ENCODE results near the gene PALS2. TPM values are rescaled to one million over a fixed set of nuclear protein-coding genes. Genes with fewer than 3 reads are reported as not detected.

PALS2 gene
- total RNA-seq, 2 experiments from 2014 or later = 21.0 to 22.9 TPM

DNA sequence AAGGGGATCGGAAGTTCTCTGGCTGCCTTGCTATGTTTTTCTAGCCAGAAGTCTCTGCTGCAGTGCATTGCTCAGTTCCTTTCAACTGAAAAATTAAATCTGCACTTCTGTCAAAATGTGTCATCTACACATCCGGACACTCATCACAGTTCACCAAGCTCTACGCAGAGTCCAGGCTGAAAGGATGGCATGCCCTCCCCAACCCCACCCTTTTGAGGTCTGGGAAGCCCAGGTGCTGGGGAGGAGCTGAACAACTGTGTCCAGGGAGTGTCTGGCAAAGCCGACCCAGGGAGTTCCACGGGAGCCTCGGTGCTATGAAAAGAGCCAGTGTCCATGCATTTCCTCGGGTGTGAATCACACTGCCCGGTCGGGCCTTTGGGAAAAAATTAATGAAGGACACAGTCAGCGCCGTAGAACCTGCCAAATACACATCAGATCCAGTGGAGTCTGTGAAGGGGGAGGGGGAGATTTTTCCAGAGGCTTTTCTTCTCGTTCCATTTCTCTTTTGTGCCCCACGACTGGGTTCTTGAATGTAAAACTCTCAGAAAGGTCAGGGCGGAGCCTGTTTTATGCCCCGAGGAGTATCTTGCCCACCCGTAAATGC is 757 bp upstream of the PALS2 start:
- Mint-ChIP-seq H3K36me3 (no peaks in the 10 kb centered on the region), H3K27me3 (peaks cover 3% of the 10 kb centered on the region), H3K27ac (peak overlapping the region; percentile 56), H3K4me3 (peak overlapping the region; percentile 78), H3K4me1 (ENCODE audit: low read depth) (peaks cover 28% of the 10 kb centered on the region), H3K9me3 (no peaks in the 10 kb centered on the region)
- DNase-seq = peak; percentile 60
- ChIA-PET CTCF (no interaction called here), POLR2A (interaction anchor here (1.1 kb wide), 1 partner anchor 553 kb away, joined by 3 read pairs; the partner anchor contains the start of gene CYCS)
- intact Hi-C loops (cut with micrococcal nuclease) = loop anchor here (1.0 to 10.0 kb wide), 9 partner anchors 11 to 975 kb away; partner anchors contain the start of genes CCDC126, CYCS and FAM221A

DNA sequence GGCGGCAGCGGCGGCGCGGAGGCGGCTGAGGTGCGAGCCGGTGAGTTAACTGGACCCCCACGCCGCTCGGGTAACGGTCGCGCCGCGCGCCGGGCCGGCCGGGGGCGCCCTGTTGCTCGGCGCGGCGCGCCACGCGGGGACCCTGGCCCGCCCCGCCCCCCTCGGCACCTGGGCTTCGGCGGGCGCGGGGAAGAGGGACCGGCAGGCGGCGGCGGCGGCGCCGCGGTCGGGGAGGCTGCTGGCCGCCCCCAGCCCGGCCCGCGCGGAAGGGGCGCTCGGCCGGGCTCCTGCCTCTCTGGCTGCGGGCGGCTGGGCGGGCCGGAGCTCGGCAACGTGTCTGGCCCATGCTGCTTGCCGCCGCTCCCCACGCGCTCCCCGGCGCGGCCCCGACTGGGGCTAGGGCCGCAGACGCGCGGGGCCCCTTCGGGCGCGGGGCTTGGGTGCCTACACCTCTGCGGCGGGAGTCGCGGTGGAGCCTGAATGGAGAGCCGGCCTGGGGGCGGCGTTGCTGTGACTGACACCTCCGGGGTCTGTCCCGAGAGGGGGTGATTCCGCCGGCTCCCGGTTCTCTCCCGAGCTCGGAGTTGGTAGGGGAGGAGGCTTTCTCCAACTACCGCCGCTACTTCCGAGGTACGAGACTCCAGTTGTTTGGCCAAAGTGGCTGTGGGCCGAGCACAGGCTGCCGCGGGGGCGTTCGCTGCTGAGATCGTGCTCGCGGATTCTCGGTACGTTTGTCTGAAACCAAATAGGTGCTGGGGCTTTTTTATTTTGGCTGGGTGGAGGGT is 494 bp downstream of the PALS2 start:
- Mint-ChIP-seq H3K36me3 (no peaks in the 10 kb centered on the region), H3K9me3 (no peaks in the 10 kb centered on the region), H3K4me1 (ENCODE audit: low read depth) (peaks cover 28% of the 10 kb centered on the region), H3K4me3 (peak overlapping the region; percentile 83), H3K27ac (peak overlapping the region; percentile 70), H3K27me3 (peaks cover 3% of the 10 kb centered on the region)
- intact Hi-C loops (cut with micrococcal nuclease) = loop anchor here (2.0 to 10.0 kb wide), 8 partner anchors 171 to 976 kb away; partner anchors contain the start of genes CCDC126, CYCS and FAM221A
- peak; percentile 52 for DNase-seq
- ChIA-PET POLR2A (interaction anchor here (1.1 kb wide), 1 partner anchor 551 kb away, joined by 3 read pairs; the partner anchor contains the start of gene CYCS), CTCF (interaction anchor here (0.5 to 5.5 kb wide), 6 partner anchors 9 to 1238 kb away, joined by 3 to 69 read pairs (median 3); no protein-coding TSS in a partner anchor)

DNA sequence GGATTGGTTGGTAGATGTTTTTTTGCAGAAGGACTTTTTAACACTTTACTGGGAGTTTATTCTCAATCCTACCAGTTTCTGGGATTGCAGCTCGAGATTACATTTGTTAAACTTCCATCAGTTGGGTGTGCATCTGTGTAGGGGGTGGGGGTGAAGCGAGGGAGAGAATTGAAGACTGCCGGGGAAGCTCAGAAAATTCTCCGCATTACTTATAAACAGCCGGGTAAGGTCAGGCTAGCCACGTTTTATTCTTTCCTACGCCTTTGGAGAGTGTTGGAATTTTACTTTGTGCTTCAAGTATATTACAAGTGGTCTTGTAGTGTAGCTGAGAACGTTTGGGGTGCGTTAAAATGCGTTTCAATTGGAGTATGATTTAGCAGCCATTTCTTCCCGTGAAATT is 1.1 kb downstream of the PALS2 start:
- CTCF ChIA-PET = interaction anchor here (0.5 to 5.5 kb wide), 6 partner anchors 9 to 1238 kb away, joined by 3 to 69 read pairs (median 3); no protein-coding TSS in a partner anchor
- H3K9me3 Mint-ChIP-seq = no peaks in the 10 kb centered on the region
- H3K4me3 Mint-ChIP-seq = peak overlapping the region; percentile 83
- no peaks in the 10 kb centered on the region for H3K36me3 Mint-ChIP-seq
- POLR2A ChIA-PET = no interaction called here
- peaks cover 29% of the 10 kb centered on the region for H3K4me1 Mint-ChIP-seq (ENCODE audit: low read depth)
- peak overlapping the region; percentile 70 for H3K27ac Mint-ChIP-seq
- peaks cover 3% of the 10 kb centered on the region for H3K27me3 Mint-ChIP-seq
- no peak for DNase-seq
- intact Hi-C loops (cut with micrococcal nuclease) = loop anchor here (5.0 to 10.0 kb wide), 5 partner anchors 172 to 977 kb away; partner anchors contain the start of genes CCDC126 and FAM221A

GRCh38 chr7:24574950-24575349 is 1.7 kb downstream of the PALS2 start:
- H3K27me3 Mint-ChIP-seq = peaks cover 3% of the 10 kb centered on the region
- DNase-seq = no peak
- H3K4me1 Mint-ChIP-seq (ENCODE audit: low read depth) = peaks cover 33% of the 10 kb centered on the region
- no peaks in the 10 kb centered on the region for H3K9me3 Mint-ChIP-seq
- no peaks in the 10 kb centered on the region for H3K36me3 Mint-ChIP-seq
- intact Hi-C loops (cut with micrococcal nuclease) = loop anchor here (5.0 to 10.0 kb wide), 5 partner anchors 173 to 978 kb away; partner anchors contain the start of genes CCDC126 and FAM221A
- ChIA-PET POLR2A (no interaction called here), CTCF (interaction anchor here (0.7 to 5.5 kb wide), 6 partner anchors 10 to 1298 kb away, joined by 3 to 69 read pairs (median 3); no protein-coding TSS in a partner anchor)
- H3K4me3 Mint-ChIP-seq = peak overlapping the region; percentile 83
- H3K27ac Mint-ChIP-seq = no peak overlapping the region

- H3K9me3 Mint-ChIP-seq = no peaks in the 10 kb centered on the region
- DNase-seq = no peak
- no peak overlapping the region for H3K27ac Mint-ChIP-seq
- no peak overlapping the region for H3K4me3 Mint-ChIP-seq
- no peaks in the 10 kb centered on the region for H3K36me3 Mint-ChIP-seq
- ChIA-PET CTCF (interaction anchor here (0.6 to 5.5 kb wide), 11 partner anchors 9 to 516 kb away, joined by 3 to 69 read pairs (median 3); no protein-coding TSS in a partner anchor), POLR2A (no interaction called here)
- intact Hi-C loops (cut with micrococcal nuclease) = loop anchor here (1.0 to 10.0 kb wide), 6 partner anchors 89 to 892 kb away; partner anchors contain the start of gene FAM221A
- H3K27me3 Mint-ChIP-seq = peaks cover under 1% of the 10 kb centered on the region
- peaks cover 34% of the 10 kb centered on the region for H3K4me1 Mint-ChIP-seq (ENCODE audit: low read depth)
Observed at GRCh38 chr7:24576171-24577025, 3.1 kb downstream of the PALS2 start.

GRCh38 chr7:24578052-24578451 is 4.8 kb downstream of the PALS2 start:
- DNase-seq = no peak
- no peaks in the 10 kb centered on the region for H3K9me3 Mint-ChIP-seq
- H3K36me3 Mint-ChIP-seq = no peaks in the 10 kb centered on the region
- no peak overlapping the region for H3K27ac Mint-ChIP-seq
- H3K4me3 Mint-ChIP-seq = no peak overlapping the region
- H3K27me3 Mint-ChIP-seq = no peaks in the 10 kb centered on the region
- peaks cover 24% of the 10 kb centered on the region for H3K4me1 Mint-ChIP-seq (ENCODE audit: low read depth)
- CTCF ChIA-PET = interaction anchor here (0.6 to 5.5 kb wide), 2 partner anchors 89 to 1595 kb away, joined by 3 to 69 read pairs; no protein-coding TSS in a partner anchor
- POLR2A ChIA-PET = interaction anchor here (0.5 kb wide), 1 partner anchor 9 kb away, joined by 3 read pairs; no protein-coding TSS in a partner anchor
- intact Hi-C loops (cut with micrococcal nuclease) = loop anchor here (10.0 kb wide), 3 partner anchors 247 to 893 kb away; partner anchors contain the start of gene FAM221A

- intact Hi-C loops (cut with micrococcal nuclease) = no loop called here
- no peaks in the 10 kb centered on the region for H3K36me3 Mint-ChIP-seq
- DNase-seq = no peak
- POLR2A ChIA-PET = no interaction called here
- H3K4me1 Mint-ChIP-seq (ENCODE audit: low read depth) = peaks cover 14% of the 10 kb centered on the region
- H3K9me3 Mint-ChIP-seq = no peaks in the 10 kb centered on the region
- no peaks in the 10 kb centered on the region for H3K27me3 Mint-ChIP-seq
- H3K4me3 Mint-ChIP-seq = no peak overlapping the region
- H3K27ac Mint-ChIP-seq = no peak overlapping the region
- CTCF ChIA-PET = interaction anchor here (0.6 to 2.4 kb wide), 2 partner anchors 86 to 178 kb away, joined by 3 to 6 read pairs; no protein-coding TSS in a partner anchor
Observed at GRCh38 chr7:24580283-24580946, 7.2 kb downstream of the PALS2 start.

GRCh38 chr7:24582166-24582565 is 8.9 kb downstream of the PALS2 start:
- Mint-ChIP-seq H3K9me3 (no peaks in the 10 kb centered on the region), H3K36me3 (no peaks in the 10 kb centered on the region), H3K27me3 (no peaks in the 10 kb centered on the region), H3K4me1 (ENCODE audit: low read depth) (peaks cover 6% of the 10 kb centered on the region), H3K27ac (no peak overlapping the region), H3K4me3 (no peak overlapping the region)
- ChIA-PET POLR2A (no interaction called here), CTCF (interaction anchor here (1.0 kb wide), 1 partner anchor 545 kb away, joined by 3 read pairs; no protein-coding TSS in a partner anchor)
- DNase-seq = no peak
- intact Hi-C loops (cut with micrococcal nuclease) = no loop called here

- ChIA-PET CTCF (interaction anchor here (1.0 kb wide), 2 partner anchors 11 to 12 kb away, joined by 3 to 4 read pairs; no protein-coding TSS in a partner anchor), POLR2A (no interaction called here)
- DNase-seq = peak; percentile 48
- no peak overlapping the region for H3K4me3 Mint-ChIP-seq
- peaks cover 11% of the 10 kb centered on the region for H3K4me1 Mint-ChIP-seq (ENCODE audit: low read depth)
- H3K27me3 Mint-ChIP-seq = no peaks in the 10 kb centered on the region
- no peaks in the 10 kb centered on the region for H3K36me3 Mint-ChIP-seq
- no peak overlapping the region for H3K27ac Mint-ChIP-seq
- H3K9me3 Mint-ChIP-seq = no peaks in the 10 kb centered on the region
- intact Hi-C loops (cut with micrococcal nuclease) = loop anchor here (2.0 to 5.0 kb wide), 2 partner anchors 186 to 297 kb away; no protein-coding TSS in a partner anchor
Observed at GRCh38 chr7:24587853-24588252, 14.6 kb downstream of the PALS2 start.

GRCh38 chr7:24591152-24591551 is 17.9 kb downstream of the PALS2 start:
- no peak for DNase-seq
- H3K27me3 Mint-ChIP-seq = no peaks in the 10 kb centered on the region
- no peaks in the 10 kb centered on the region for H3K9me3 Mint-ChIP-seq
- no peak overlapping the region for H3K27ac Mint-ChIP-seq
- ChIA-PET CTCF (no interaction called here), POLR2A (no interaction called here)
- H3K4me1 Mint-ChIP-seq (ENCODE audit: low read depth) = peaks cover 11% of the 10 kb centered on the region
- intact Hi-C loops (cut with micrococcal nuclease) = no loop called here
- no peaks in the 10 kb centered on the region for H3K36me3 Mint-ChIP-seq
- H3K4me3 Mint-ChIP-seq = no peak overlapping the region
